Fibroblast of the conjunctiva (primary cell): ENCODE data around the gene STAT4.

Experiments used
- DNase-seq: peaks from one replicate; pipeline ENCODE4 v3.0.0-alpha.2; 2010; ENCODE audit warnings: low read depth

STAT4 gene

GRCh38 chr2:191041418-191042161 is 109.2 kb downstream of the STAT4 start:
- no peak for DNase-seq

- DNase-seq = no peak
These were observed 111.2 kb downstream of the STAT4 start for GRCh38 chr2:191039616-191040015.

GRCh38 chr2:191038741-191039140 is 112.1 kb downstream of the STAT4 start:
- DNase-seq = no peak

DNA sequence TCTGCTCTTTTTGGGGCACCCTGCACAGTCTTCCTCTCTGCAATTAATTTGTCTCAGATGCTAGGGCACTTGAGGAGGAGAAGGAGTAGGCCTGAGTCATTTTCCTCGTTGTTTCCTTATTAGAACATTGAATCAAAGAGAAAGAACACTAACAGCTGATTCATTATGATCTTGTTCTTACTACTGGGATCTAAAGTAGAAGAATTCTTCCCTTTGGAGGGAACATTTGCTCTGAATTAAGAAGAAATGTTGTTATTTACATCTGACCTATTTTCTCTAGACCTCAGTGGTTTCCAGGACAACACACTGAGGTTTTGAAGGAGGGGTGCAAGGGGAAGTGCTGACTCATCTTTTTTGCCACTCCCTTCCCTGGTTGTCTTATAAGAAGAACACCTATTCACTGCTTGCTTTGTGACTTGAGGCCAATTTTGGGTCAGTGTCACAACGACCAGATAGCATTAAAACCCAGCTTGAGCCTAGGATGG is 112.5 kb downstream of the STAT4 start:
- peak; percentile 92 for DNase-seq

- no peak for DNase-seq
These were observed 113.4 kb downstream of the STAT4 start for GRCh38 chr2:191037351-191037750.

- DNase-seq = no peak
These were observed 114.4 kb downstream of the STAT4 start for GRCh38 chr2:191036363-191036762.

DNA sequence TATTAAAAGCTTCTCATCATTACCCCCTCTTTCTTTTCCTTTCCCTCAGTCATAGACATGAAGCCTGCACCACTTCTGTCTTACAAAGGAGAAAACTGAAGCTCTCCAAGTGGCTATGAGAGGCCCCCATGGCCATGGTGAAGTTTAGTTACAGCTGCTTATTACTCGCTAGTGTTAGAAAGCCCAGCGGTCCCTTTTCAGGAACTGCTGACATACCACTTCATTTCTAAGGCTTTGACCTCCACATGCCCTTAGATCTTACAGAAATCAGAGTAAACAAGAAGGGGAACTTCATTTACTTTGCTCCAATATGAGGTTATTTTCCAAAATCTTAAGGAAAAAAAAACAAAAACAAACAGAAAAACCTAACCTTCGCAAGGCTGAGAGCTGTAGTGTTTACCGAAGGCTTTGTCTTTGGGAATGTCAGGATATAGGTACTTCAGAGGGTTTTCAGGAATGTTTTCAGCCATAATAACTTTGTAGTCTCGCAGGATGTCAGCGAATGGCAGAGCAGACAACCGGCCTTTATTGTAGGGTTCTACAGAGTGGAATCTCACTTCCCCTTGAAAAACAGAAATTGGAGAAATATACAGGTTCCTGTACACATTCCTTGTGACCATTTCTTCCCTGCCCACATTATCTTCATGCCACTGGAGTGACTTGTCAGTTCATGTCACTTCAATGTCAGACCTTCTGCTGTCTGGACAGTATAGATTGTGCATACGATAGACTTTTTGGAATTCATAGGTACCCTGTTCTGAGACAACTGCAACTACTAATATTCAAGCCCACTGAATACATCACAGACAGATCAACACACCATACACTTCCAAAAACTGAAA is 118.0 kb downstream of the STAT4 start:
- DNase-seq = no peak

DNA sequence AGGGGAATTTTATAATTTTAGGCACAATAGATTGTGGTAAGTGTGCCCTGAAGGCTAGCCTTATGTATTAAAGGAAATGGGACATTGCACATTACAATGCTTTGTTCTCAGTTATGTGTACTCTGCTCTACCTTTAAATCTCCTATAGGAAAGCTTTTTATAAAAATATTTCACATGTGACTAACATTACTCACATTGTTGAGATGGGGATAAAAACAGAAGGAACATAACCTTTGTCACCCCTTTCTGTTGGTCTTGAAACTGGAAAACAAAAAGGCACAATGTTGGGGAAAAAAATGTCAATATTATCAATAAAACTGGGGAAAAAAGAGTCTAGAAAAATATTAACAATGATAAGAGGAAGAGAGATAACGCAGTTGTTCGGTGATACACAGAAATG is 119.5 kb downstream of the STAT4 start:
- DNase-seq = no peak

DNA sequence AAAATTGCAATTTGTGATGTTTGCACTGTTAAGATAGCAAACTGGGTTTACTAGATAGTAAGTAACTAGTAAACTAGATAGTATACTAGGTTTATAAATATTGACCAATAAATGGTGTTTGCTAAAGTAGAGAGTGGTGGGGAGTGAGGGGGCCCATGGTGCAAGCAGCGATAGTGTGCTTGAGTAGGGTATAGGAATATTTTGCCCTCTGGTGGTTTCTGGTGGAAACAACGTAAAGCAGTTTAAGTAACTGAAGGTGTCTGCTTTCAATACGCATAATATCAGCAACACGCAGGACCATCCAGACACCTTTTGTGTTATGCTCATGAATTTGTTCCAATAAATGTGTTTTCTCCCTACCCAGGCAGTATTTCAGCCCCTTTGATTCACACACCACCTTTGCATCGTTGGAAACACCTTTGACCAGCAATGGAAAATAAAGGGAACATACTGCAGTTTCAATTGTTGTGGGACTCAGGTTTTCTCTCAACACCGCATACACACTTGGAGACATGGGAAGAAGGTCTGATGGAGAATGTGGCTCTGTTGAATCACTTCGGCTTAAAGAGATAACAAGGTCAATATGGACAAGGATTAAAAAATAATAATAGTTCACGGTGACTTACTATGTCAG is 120.2 kb downstream of the STAT4 start:
- DNase-seq = no peak

- no peak for DNase-seq
These were observed 121.4 kb downstream of the STAT4 start for GRCh38 chr2:191029280-191029950.

DNA sequence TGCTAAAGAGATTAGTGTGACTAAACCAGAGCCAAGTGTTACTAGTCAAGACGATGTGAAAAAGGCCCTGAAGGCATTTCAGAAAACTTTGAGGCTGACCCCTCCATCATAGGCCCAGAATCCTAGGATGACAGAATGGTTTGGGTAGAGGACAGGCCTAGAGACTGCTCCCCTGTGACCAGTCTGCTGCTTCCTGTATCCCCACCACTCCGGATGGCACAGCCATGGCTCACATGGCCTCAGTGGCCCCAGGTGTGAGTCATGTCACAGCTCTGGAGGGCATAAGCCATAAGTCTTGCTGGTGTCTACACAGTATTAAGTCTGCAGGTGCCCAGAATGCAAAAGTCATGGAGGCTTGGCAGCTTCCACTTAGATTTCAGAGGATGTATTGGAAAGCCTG is 124.4 kb downstream of the STAT4 start:
- DNase-seq = no peak

DNA sequence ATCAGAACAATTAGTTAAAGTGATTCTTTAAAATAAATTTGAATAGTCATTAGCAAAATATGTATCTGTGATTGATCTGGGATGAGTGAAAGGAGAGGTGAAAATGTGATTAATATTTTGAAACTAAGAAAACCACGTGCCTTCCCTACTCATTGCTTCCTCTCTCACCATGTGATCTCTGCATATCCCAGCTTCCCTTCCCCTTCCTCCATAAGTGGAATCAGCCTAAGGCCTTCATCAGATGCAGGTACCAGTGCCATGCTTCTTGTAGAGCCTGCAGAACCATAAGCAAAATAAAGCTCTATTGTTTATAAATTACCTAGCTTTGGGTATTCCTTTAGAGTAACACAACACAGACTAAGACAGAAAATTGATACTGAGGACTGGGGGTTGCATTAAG is 125.7 kb downstream of the STAT4 start:
- DNase-seq = no peak

- DNase-seq = no peak
These were observed 127.5 kb downstream of the STAT4 start for GRCh38 chr2:191023235-191023679.

- DNase-seq = peak; percentile 54
These were observed 129.9 kb downstream of the STAT4 start for GRCh38 chr2:191020742-191021381.

DNA sequence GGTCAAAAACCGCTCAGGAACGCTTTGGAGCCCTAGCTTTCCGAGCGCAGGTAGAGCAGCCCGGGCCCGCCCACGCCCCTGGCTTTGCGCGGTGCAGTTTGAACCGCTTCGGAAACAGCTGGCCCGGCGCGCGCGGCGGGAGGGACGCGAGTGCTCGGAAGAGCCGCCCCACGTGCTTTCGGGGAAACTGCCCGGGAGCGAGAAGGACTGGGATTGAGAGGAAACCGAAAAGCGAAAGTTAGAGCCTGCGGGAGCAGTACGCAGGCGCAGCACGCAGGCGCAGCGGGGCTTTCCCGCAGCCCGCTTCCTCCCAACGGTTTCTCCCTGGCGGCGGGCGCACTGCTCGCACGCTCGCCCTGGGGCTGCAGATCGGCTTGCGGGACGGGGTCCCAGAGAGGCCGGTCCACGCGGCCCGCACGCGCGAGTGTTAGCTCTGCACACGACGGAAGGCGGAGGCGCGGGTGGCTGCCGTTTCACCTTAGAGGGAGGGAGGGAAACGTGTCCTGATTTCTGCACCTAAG is 130.5 kb downstream of the STAT4 start:
- peak; percentile 94 for DNase-seq

- DNase-seq = no peak
These were observed 131.4 kb downstream of the STAT4 start for GRCh38 chr2:191019376-191019775.

DNA sequence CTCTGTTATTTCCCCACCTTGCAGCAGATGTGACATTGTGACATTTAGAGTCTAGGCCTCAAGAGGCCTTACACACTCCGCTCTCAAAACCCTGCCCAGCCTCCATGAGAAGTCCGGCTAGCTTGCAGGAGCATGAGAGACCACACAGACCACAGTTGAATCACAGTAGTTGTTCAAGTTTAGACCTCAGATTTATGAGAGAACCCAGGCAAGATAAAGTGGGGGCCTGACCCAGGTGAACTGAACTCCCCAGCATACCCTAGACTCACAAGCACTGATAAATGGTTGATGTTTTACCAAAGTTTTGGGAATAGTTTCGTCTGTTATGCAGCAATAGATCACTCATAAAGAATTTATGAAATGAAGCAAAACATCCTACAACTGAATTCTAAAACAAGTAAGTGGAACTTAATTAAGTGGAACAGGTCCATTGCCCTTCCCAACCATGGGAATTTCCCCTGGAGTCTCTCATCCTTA is 132.1 kb downstream of the STAT4 start:
- no peak for DNase-seq

DNA sequence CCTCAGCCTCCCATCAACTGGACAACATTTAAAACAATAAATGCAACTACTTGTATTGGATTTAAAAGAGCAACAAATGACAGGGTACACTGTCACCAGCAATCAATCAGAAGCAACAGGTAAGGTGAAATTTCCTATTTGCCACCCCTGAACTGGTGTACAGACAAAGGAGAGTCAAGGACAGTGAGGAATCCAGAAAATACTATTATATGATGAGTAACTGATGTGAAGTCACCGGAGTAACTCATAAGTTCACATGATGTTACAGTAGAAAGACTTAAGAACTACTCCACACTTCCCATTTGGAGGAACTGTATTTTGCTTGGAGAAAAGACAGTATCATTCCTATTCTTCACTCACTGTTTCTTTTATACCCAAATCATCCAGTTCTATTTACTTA is 132.7 kb downstream of the STAT4 start:
- no peak for DNase-seq

GRCh38 chr2:191015831-191016230 is 135.0 kb downstream of the STAT4 start:
- no peak for DNase-seq

GRCh38 chr2:191015239-191015638 is 135.6 kb downstream of the STAT4 start:
- DNase-seq = no peak

DNA sequence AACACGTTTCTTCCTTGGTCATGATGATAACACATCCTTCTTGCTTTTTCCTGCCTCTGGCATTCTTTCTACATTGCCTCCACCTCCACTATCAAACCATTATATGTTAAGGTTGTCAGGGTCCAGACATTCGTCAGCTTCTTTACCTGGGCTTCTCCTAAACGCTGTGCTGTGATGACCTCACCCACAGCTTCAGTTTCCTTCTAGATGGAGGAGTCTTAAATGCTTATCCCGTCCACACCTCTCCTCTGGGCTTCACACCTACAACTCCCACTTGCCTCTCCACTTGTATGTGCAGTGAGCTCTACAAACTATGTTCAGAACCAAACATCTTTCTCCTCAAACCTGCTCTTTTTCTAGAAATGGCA is 136.2 kb downstream of the STAT4 start:
- no peak for DNase-seq
